ENCODE data around the gene VSX1. TPM values are rescaled to one million over a fixed set of nuclear protein-coding genes. Genes with fewer than 3 reads are reported as not detected.

VSX1 gene
- total and polyA plus RNA-seq, 9 of the 15 experiments (the other 6 are each of a cell fraction or from before 2014, with no cell fraction given): not detected

- TF ChIP-seq POLR3A (IDR thresholded peaks at IDR 0.05; ENCODE audit: borderline replicate concordance, extremely low read depth, insufficient read depth, insufficient read length): no peak
- no peak for TF ChIP-seq CCAR2 (IDR thresholded peaks at IDR 0.05; ENCODE audit: low read depth, low read length)
- TF ChIP-seq SMAD3 (CRISPR knock-in tag; conservative IDR thresholded peaks at IDR 0.05): no peak
- TF ChIP-seq SRF (CRISPR knock-in tag; IDR thresholded peaks at IDR 0.05): no peak
- no peak for TF ChIP-seq ZEB2 (IDR thresholded peaks at IDR 0.05)
- no peak for TF ChIP-seq CREB1 (IDR thresholded peaks at IDR 0.05)
- no peak for TF ChIP-seq CREB1 (CRISPR knock-in tag; IDR thresholded peaks at IDR 0.05)
- no peak for TF ChIP-seq ZNF354B (CRISPR knock-in tag; IDR thresholded peaks at IDR 0.05)
- TF ChIP-seq NBN (IDR thresholded peaks at IDR 0.05; ENCODE audit: low read depth): no peak
- no peak for TF ChIP-seq ZNF830 (CRISPR knock-in tag; IDR thresholded peaks at IDR 0.05)
- TF ChIP-seq PCBP1 (IDR thresholded peaks at IDR 0.05; ENCODE audit: low read depth, low read length, poor library complexity, severe bottlenecking): no peak
- no peak for TF ChIP-seq GTF2E2 (tag; IDR thresholded peaks at IDR 0.05)
- no peak for TF ChIP-seq ZNF696 (CRISPR knock-in tag; conservative IDR thresholded peaks at IDR 0.05)
- TF ChIP-seq, protein P1, sequence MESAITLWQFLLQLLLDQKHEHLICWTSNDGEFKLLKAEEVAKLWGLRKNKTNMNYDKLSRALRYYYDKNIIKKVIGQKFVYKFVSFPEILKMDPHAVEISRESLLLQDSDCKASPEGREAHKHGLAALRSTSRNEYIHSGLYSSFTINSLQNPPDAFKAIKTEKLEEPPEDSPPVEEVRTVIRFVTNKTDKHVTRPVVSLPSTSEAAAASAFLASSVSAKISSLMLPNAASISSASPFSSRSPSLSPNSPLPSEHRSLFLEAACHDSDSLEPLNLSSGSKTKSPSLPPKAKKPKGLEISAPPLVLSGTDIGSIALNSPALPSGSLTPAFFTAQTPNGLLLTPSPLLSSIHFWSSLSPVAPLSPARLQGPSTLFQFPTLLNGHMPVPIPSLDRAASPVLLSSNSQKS (CRISPR knock-in tag; IDR thresholded peaks at IDR 0.05): no peak
Measured at GRCh38 chr20:25071734-25072133, 10.2 kb downstream of the VSX1 start (continued).

Data from K562 (cell line).